Central memory CD8-positive, alpha-beta T cell (primary cell): ENCODE data around the gene COX7B2.

Experiments used
- ATAC-seq: fragments of 150-1000 bp; cut with Tn5 transposase; replicated peaks from 2 replicates; pipeline ENCODE4 v1.10.0; 2022; ENCODE audit warnings: mild to moderate bottlenecking, moderate FRiP score, moderate number of reproducible peaks; ENCODE audit not compliant: poor library complexity, severe bottlenecking; ENCODE audit errors: extremely low read depth
- DNase-seq, 2 donors: peaks; one replicate each; pipeline ENCODE4 v3.0.0; 2021; ENCODE audit warnings: low spot score in 2 of 2
- H3K27ac Mint-ChIP-seq: one replicate; pipeline ENCODE4 v1.8.0; 2022; ENCODE audit warnings: low read depth, mild to moderate bottlenecking, moderate library complexity, mixed read lengths
- H3K27me3 Mint-ChIP-seq: one replicate; pipeline ENCODE4 v1.8.0; 2022; ENCODE audit warnings: mixed read lengths
- H3K36me3 Mint-ChIP-seq: one replicate; pipeline ENCODE4 v1.8.0; 2022; ENCODE audit warnings: mild to moderate bottlenecking, moderate library complexity, mixed read lengths; ENCODE audit not compliant: insufficient read depth
- H3K4me1 Mint-ChIP-seq: one replicate; pipeline ENCODE4 v1.8.0; 2022; ENCODE audit warnings: mixed read lengths
- H3K4me3 Mint-ChIP-seq: one replicate; pipeline ENCODE4 v1.8.0; 2022; ENCODE audit warnings: mild to moderate bottlenecking, moderate library complexity, mixed read lengths
- H3K9me3 Mint-ChIP-seq: one replicate; pipeline ENCODE4 v1.8.0; 2022; ENCODE audit warnings: mixed read lengths

COX7B2 gene

DNA sequence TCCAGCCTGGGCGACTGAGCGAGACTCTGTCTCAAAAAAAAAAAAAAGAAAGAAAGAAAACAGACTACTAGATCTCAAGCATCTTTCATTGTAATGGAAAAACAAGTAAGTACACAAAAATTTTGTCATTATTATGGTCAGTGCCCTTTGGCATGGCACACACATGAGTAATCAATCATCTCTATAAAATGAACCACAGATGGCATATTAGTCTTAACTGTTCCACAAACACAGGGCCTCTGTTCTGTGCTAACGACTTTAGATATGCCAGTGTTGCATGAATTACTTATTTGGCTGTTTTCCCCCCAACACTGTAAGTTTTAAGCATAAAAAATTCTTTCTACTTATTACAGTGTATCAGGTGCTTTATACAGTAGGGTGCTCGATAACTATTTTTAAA is 90.4 kb downstream of the COX7B2 start:
- peaks cover 3% of the 10 kb centered on the region for H3K27me3 Mint-ChIP-seq
- DNase-seq: no peak
- no peak overlapping the region for H3K4me3 Mint-ChIP-seq
- H3K9me3 Mint-ChIP-seq: no peaks in the 10 kb centered on the region
- no peaks in the 10 kb centered on the region for H3K4me1 Mint-ChIP-seq
- no peak for ATAC-seq
- no peak overlapping the region for H3K27ac Mint-ChIP-seq
- H3K36me3 Mint-ChIP-seq: no peaks in the 10 kb centered on the region

DNA sequence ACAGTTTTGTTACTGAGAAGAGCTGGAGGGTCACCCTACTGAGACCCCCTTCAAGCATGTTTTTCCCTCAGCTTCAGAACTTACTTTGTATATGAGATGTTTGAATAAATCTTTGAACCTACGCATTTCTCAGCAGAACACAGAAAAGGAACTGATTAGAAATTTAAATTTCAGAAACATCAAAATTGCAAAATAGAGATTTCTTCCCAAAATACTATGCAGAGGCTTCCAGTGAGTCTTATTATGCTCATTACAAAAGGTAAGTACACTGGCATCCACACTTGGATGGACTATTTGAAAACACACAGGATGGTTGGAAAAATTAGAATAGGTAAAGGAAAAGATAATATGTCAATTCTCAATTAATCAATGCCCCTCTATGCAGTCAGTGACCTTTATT is 91.2 kb downstream of the COX7B2 start:
- no peak overlapping the region for H3K27ac Mint-ChIP-seq
- no peaks in the 10 kb centered on the region for H3K4me1 Mint-ChIP-seq
- ATAC-seq (no peak), DNase-seq (no peak)
- H3K4me3 Mint-ChIP-seq: no peak overlapping the region
- peaks cover 11% of the 10 kb centered on the region for H3K27me3 Mint-ChIP-seq
- peaks cover 3% of the 10 kb centered on the region for H3K36me3 Mint-ChIP-seq
- H3K9me3 Mint-ChIP-seq: no peaks in the 10 kb centered on the region

DNA sequence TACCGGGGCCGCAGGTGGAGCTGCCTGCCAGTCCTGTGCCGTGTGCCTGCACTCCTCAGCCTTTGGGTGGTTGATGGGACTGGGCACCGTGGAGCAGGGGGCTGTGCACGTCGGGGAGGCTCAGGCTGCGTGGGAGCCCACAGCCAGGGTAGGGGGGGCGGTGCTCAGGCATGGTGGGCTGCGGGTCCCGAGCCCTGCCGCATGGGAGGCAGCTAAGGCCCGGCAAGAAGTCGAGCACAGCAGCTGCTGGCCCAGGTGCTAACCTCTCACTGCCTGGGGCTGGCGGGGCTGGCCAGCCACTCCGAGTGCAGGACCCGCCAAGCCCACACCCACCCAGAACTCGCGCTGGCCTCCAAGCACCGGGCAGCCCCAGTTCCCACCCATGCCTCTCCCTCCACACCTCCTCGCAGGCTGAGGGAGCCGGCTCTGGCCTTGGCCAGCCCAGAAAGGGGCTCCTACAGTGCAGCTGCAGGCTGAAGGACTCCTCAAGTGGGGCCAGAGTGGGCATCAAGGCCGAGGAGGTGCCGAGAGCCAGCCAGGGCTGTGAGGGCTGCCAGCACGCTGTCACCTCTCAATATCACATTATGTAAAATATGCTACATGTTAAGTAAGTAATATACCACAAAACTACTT is 104.1 kb downstream of the COX7B2 start:
- H3K27me3 Mint-ChIP-seq: peaks cover 2% of the 10 kb centered on the region
- no peaks in the 10 kb centered on the region for H3K9me3 Mint-ChIP-seq
- no peak for ATAC-seq
- H3K27ac Mint-ChIP-seq: no peak overlapping the region
- no peak for DNase-seq
- H3K36me3 Mint-ChIP-seq: no peaks in the 10 kb centered on the region
- H3K4me3 Mint-ChIP-seq: no peak overlapping the region
- no peaks in the 10 kb centered on the region for H3K4me1 Mint-ChIP-seq

DNA sequence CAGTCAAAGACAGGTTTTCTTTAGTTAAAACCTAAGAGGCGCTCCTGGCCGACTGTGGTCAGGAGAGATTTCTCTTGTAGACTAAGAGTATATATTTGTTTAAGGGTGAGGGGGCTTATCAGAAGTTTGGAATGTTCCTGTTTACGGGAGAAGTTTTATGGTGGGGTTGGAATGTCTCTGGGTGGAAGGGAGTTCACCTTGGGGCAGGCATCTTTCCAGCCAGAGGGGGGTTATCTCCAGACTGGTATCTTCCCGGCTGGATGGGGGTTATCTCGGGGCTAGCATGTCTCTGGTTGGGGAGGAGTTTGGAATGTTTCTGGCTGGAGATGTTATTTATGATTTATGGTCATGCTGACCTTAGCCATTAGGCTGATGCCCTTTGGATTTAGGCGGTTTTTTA is 116.0 kb downstream of the COX7B2 start:
- H3K36me3 Mint-ChIP-seq: no peaks in the 10 kb centered on the region
- no peaks in the 10 kb centered on the region for H3K9me3 Mint-ChIP-seq

DNA sequence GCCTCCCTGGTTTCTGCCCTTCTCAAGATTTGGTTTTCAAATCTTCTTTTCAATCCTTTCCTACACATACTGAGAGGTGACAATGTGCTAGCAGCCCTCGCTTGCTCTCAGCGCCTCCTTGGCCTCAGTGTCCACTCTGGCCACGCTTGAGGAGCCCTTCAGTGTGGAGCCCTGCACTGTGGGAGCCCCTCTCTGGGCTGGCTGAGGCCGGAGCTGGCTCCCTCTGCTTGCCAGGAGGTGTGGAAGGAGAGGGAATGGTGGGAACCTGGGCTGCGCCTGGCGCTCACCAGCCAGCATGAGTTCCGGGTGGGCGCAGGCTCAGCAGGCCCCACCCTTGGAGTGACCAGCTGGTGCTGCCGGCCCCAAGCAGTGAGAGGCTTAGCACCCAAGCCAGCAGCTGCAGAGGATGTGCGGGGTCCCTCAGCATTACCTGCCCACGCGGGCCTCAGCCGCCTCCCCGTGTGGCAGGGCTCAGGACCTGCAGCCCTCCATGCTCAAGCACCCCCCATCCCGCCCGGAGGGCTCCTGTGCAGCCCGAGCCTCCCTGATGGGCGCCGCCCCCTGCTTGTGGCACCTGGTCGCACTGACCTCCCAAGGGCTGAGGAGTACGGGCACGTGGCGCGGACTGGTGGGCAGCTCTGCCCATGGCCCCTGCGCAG is 127.5 kb downstream of the COX7B2 start:
- DNase-seq: no peak
- Mint-ChIP-seq H3K4me3 (no peak overlapping the region), H3K4me1 (no peaks in the 10 kb centered on the region), H3K27me3 (no peaks in the 10 kb centered on the region), H3K36me3 (no peaks in the 10 kb centered on the region), H3K9me3 (peaks cover under 1% of the 10 kb centered on the region), H3K27ac (no peak overlapping the region)
- no peak for ATAC-seq

More for the DNA sequence above, 116.0 kb downstream of the COX7B2 start:
- Mint-ChIP-seq H3K4me1 (no peaks in the 10 kb centered on the region), H3K27me3 (no peaks in the 10 kb centered on the region), H3K4me3 (no peak overlapping the region), H3K27ac (no peak overlapping the region)
- no peak for DNase-seq
- ATAC-seq: no peak

DNA sequence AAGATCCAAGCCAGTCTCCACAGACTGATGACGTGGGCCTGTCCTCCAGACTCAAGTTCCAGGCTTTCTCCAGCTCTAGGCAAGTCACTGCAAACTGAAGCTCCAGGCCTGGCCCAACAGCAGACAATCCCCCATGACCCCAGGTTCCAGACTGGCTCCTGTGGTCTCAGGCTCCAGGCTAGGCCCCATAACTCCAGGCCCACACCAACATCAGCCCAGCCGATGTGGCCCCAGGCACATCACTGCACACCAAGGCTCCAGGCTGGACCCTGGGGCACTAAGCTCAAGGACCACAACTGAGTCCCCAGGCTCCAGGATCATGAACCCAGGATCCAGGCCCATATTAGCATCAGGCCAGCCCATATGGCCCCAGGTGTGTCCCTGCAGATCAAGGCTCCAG is 143.6 kb downstream of the COX7B2 start:
- H3K9me3 Mint-ChIP-seq: peaks cover 7% of the 10 kb centered on the region
- ATAC-seq (no peak), DNase-seq (no peak)
- H3K4me1 Mint-ChIP-seq: no peaks in the 10 kb centered on the region
- no peaks in the 10 kb centered on the region for H3K27me3 Mint-ChIP-seq
- no peak overlapping the region for H3K4me3 Mint-ChIP-seq
- H3K36me3 Mint-ChIP-seq: no peaks in the 10 kb centered on the region
- no peak overlapping the region for H3K27ac Mint-ChIP-seq

DNA sequence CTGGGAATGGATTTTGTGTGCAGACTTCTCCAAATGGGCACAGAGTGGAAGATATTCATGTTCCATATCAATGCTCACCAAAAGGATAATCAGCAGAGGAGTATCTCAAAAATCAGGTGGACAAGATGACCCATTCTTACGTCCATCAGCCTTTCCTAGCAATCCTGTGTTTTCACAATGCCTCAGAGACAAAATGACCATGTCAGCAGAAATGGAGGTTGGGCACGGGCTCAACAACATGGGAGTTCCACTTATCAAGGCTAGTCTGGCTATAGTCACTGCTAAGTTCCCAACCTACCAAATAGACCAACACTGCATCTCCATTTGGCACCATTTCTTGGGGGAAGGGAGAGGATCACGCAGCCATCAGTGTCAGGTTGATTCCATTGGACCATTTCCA is 179.0 kb downstream of the COX7B2 start:
- H3K27ac Mint-ChIP-seq: no peak overlapping the region
- H3K36me3 Mint-ChIP-seq: no peaks in the 10 kb centered on the region
- H3K4me1 Mint-ChIP-seq: no peaks in the 10 kb centered on the region
- DNase-seq (no peak), ATAC-seq (no peak)
- peaks cover 22% of the 10 kb centered on the region for H3K9me3 Mint-ChIP-seq
- H3K4me3 Mint-ChIP-seq: no peak overlapping the region
- no peaks in the 10 kb centered on the region for H3K27me3 Mint-ChIP-seq

DNA sequence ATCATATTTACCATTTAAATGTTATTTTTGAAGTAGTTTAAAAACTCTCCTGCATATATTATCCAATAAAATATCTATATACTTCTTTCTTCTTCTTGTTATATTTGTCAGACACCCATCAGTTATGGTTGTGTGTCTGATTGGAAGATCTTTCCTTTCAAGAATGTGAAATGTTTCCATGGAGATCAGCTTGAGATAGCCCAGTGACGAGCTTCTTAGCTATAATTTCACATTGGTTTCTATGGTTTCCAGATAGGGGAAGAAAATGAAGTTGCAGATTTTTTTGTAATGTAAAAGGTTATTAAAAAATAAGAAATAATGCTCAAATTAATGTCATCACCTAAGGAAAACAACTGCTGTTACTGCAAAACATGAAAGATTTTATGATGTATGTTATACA is 189.0 kb downstream of the COX7B2 start:
- Mint-ChIP-seq H3K27me3 (no peaks in the 10 kb centered on the region), H3K4me1 (no peaks in the 10 kb centered on the region), H3K9me3 (peaks cover 5% of the 10 kb centered on the region), H3K36me3 (peaks cover 3% of the 10 kb centered on the region), H3K27ac (no peak overlapping the region), H3K4me3 (no peak overlapping the region)
- DNase-seq: no peak
- no peak for ATAC-seq

DNA sequence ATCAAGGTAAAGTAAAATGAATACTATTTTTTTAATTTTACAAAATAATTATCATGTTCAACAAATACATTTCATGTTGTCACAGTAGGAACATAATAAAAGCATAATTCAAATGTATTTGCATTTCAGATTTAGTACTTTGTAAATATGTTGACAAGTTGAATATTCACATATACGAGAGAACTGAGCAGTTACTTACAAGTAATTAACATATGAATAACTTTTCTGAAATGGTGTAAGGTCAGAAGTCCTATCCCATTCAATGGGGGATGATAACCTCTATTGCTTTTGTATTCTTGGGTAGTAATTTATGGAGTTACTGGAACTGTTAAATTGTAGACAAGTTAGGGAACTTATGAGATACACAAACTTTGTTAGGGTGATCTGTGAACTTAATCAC is 191.1 kb downstream of the COX7B2 start:
- DNase-seq: no peak
- no peaks in the 10 kb centered on the region for H3K27me3 Mint-ChIP-seq
- no peak overlapping the region for H3K27ac Mint-ChIP-seq
- H3K4me1 Mint-ChIP-seq: no peaks in the 10 kb centered on the region
- H3K9me3 Mint-ChIP-seq: peaks cover 5% of the 10 kb centered on the region
- peaks cover 3% of the 10 kb centered on the region for H3K36me3 Mint-ChIP-seq
- ATAC-seq: no peak
- H3K4me3 Mint-ChIP-seq: no peak overlapping the region

DNA sequence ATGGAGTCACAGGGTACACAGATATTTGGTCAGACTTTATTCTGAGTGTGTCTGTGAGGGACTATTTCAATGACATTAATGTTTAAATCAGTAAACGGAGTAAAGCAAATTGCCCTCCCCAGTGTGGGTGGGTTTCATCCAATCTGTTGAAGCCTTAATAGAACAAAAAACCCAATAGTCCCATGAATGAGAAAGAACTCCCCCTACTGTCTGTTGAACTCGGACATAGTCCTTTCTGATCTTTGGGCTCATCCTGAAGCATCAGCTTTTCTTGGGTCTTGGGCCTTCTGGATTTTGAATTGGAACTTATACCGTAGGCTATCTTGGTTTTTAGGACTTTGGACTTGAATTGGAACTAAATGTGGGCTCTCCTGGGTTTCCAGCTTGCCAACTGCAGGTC is 193.6 kb downstream of the COX7B2 start:
- peaks cover 5% of the 10 kb centered on the region for H3K9me3 Mint-ChIP-seq
- ATAC-seq (no peak), DNase-seq (no peak)
- H3K4me1 Mint-ChIP-seq: no peaks in the 10 kb centered on the region
- no peaks in the 10 kb centered on the region for H3K27me3 Mint-ChIP-seq
- no peaks in the 10 kb centered on the region for H3K36me3 Mint-ChIP-seq
- H3K27ac Mint-ChIP-seq: no peak overlapping the region
- H3K4me3 Mint-ChIP-seq: no peak overlapping the region

DNA sequence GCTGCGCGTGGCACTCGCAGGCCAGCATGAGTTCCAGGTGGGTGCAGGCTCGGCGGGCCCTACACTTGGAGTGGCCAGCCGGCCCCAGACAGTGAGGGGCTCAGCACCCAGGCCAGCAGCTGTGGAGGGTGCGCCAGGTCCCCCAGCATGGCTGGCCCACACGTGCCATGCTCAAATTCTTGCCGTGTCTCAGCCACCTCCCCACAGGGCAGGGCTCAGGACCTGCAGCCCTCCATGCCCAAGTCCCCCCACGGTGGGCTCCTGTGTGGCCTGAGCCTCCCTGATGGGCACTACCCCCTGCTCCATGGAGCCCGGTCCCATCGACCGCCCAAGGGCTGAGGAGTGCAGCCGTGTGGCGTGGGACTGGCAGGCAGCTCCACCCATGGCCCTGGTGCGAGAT is 210.2 kb downstream of the COX7B2 start:
- no peak for ATAC-seq
- Mint-ChIP-seq H3K27ac (no peak overlapping the region), H3K4me1 (no peaks in the 10 kb centered on the region), H3K36me3 (no peaks in the 10 kb centered on the region), H3K27me3 (no peaks in the 10 kb centered on the region), H3K4me3 (no peak overlapping the region), H3K9me3 (peaks cover 10% of the 10 kb centered on the region)
- DNase-seq: no peak
